ENCODE results near the gene PDHX.

Gene PDHX

DNA sequence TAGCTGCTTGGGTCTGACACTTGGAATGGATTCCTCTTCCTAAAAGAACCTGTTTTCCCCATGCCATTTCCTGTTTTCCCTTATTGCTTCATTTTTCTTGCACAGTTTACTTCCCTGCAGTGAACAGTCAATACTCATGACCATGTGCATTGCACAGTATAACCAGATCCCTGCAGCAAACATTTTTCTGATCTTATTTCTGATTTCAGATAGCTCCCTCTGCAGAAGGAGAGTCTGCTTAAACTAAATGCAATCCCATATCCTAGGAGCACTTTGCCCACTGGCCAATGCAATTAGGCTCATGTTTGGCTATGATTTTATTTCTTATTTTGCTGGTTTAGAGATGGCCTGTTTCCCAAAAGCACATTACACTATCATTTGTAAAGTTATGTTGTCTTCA, 125.8 kb downstream of the PDHX start:
- Histone ChIP-seq H3F3A (ENCODE audit: low read depth) (peaks cover 4% of the 10 kb centered on the region), H3K4me1 (ENCODE audit: insufficient read depth, low read length, poor library complexity, severe bottlenecking) (peaks cover 80% of the 10 kb centered on the region), H3K4me3 (ENCODE audit: low read length, poor library complexity, severe bottlenecking) (no peak overlapping the region), H3K36me3 (ENCODE audit: insufficient read depth, low read length) (no peaks in the 10 kb centered on the region), H4K20me1 (ENCODE audit: insufficient read depth, low read length, poor library complexity, severe bottlenecking) (no peaks in the 10 kb centered on the region), H3K27me3 (ENCODE audit: insufficient read depth, low read length, poor library complexity, severe bottlenecking) (no peaks in the 10 kb centered on the region), H3K9ac (ENCODE audit: low read depth, low read length, poor library complexity, severe bottlenecking) (no peak overlapping the region), H3K79me2 (ENCODE audit: insufficient read depth, low read length) (no peaks in the 10 kb centered on the region), H3K9me2 (replicated peaks; ENCODE audit: low read depth, low read length) (no peaks in the 10 kb centered on the region), H3K4me2 (ENCODE audit: low read depth, low read length, poor library complexity, severe bottlenecking) (no peak overlapping the region), H2AFZ (ENCODE audit: low read length) (no peak overlapping the region), H3K9me3 (ENCODE audit: insufficient read depth, low read depth, low read length) (no peaks in the 10 kb centered on the region)
- TF ChIP-seq, protein P1, sequence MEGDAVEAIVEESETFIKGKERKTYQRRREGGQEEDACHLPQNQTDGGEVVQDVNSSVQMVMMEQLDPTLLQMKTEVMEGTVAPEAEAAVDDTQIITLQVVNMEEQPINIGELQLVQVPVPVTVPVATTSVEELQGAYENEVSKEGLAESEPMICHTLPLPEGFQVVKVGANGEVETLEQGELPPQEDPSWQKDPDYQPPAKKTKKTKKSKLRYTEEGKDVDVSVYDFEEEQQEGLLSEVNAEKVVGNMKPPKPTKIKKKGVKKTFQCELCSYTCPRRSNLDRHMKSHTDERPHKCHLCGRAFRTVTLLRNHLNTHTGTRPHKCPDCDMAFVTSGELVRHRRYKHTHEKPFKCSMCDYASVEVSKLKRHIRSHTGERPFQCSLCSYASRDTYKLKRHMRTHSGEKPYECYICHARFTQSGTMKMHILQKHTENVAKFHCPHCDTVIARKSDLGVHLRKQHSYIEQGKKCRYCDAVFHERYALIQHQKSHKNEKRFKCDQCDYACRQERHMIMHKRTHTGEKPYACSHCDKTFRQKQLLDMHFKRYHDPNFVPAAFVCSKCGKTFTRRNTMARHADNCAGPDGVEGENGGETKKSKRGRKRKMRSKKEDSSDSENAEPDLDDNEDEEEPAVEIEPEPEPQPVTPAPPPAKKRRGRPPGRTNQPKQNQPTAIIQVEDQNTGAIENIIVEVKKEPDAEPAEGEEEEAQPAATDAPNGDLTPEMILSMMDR (conservative IDR thresholded peaks at IDR 0.05; ENCODE audit: low read length) = no peak
- no peak for TF ChIP-seq EZH2phosphoT487 (IDR thresholded peaks at IDR 0.05; ENCODE audit: borderline replicate concordance)

DNA sequence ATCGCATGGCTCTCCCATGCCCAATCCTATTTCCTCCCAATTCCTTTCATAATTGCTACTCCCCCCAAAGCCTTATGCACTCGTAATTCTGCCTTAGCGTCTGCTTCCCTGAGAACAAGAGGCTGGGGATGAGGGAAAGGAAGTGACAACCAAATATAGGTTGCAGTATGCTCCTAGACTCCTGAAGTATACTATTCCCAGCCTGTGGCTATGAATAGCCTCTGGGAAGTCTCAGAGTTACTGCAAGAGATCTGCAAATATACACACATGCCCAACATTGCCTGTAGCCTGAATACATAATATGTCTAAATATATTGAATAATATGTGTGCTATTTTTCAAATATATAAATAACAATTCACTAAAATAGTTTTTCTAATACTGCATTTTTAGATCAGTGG, 126.5 kb downstream of the PDHX start:
- no peak overlapping the region for H3K4me3 ChIP-seq (ENCODE audit: low read length, poor library complexity, severe bottlenecking)
- no peaks in the 10 kb centered on the region for H4K20me1 ChIP-seq (ENCODE audit: insufficient read depth, low read length, poor library complexity, severe bottlenecking)
- H3K9me2 ChIP-seq (replicated peaks; ENCODE audit: low read depth, low read length) = no peaks in the 10 kb centered on the region
- peaks cover 85% of the 10 kb centered on the region for H3K4me1 ChIP-seq (ENCODE audit: insufficient read depth, low read length, poor library complexity, severe bottlenecking)
- no peak overlapping the region for H3K4me2 ChIP-seq (ENCODE audit: low read depth, low read length, poor library complexity, severe bottlenecking)
- H3F3A ChIP-seq (ENCODE audit: low read depth) = peaks cover 4% of the 10 kb centered on the region
- H3K9ac ChIP-seq (ENCODE audit: low read depth, low read length, poor library complexity, severe bottlenecking) = no peak overlapping the region
- no peak overlapping the region for H2AFZ ChIP-seq (ENCODE audit: low read length)
- TF ChIP-seq, protein P1 (conservative IDR thresholded peaks at IDR 0.05; ENCODE audit: low read length) = no peak
- TF ChIP-seq EZH2phosphoT487 (IDR thresholded peaks at IDR 0.05; ENCODE audit: borderline replicate concordance) = no peak
- no peaks in the 10 kb centered on the region for H3K27me3 ChIP-seq (ENCODE audit: insufficient read depth, low read length, poor library complexity, severe bottlenecking)
- no peaks in the 10 kb centered on the region for H3K79me2 ChIP-seq (ENCODE audit: insufficient read depth, low read length)
- H3K36me3 ChIP-seq (ENCODE audit: insufficient read depth, low read length) = no peaks in the 10 kb centered on the region
- no peaks in the 10 kb centered on the region for H3K9me3 ChIP-seq (ENCODE audit: insufficient read depth, low read depth, low read length)

DNA sequence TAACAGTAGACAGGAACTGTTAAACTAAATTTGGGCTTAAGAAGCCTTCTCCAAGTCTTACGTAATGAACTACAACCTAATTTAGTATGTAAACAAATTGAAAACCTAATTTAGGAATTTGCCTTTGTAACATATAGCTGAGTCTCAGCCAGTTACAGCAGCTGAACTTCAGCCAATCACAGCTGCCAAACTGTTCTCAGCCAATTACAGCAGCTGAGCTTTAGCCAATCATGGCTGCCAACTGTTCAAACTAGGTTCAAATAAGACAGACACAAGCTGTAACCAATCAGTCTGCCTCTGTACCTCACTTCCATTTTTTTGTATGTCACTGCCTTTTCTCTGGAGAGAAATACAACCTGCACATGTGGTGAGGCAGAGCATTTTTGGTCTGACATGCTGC, 127.5 kb downstream of the PDHX start:
- Histone ChIP-seq H3K9me2 (replicated peaks; ENCODE audit: low read depth, low read length) (no peaks in the 10 kb centered on the region), H3K4me1 (ENCODE audit: insufficient read depth, low read length, poor library complexity, severe bottlenecking) (peaks cover 86% of the 10 kb centered on the region), H3K9me3 (ENCODE audit: insufficient read depth, low read depth, low read length) (no peaks in the 10 kb centered on the region), H3K36me3 (ENCODE audit: insufficient read depth, low read length) (no peaks in the 10 kb centered on the region), H3K27me3 (ENCODE audit: insufficient read depth, low read length, poor library complexity, severe bottlenecking) (no peaks in the 10 kb centered on the region), H3K79me2 (ENCODE audit: insufficient read depth, low read length) (no peaks in the 10 kb centered on the region), H4K20me1 (ENCODE audit: insufficient read depth, low read length, poor library complexity, severe bottlenecking) (no peaks in the 10 kb centered on the region), H3K4me2 (ENCODE audit: low read depth, low read length, poor library complexity, severe bottlenecking) (peak overlapping the region; percentile 74), H3K4me3 (ENCODE audit: low read length, poor library complexity, severe bottlenecking) (no peak overlapping the region), H3F3A (ENCODE audit: low read depth) (peaks cover 4% of the 10 kb centered on the region), H3K9ac (ENCODE audit: low read depth, low read length, poor library complexity, severe bottlenecking) (no peak overlapping the region), H2AFZ (ENCODE audit: low read length) (no peak overlapping the region)
- no peak for TF ChIP-seq EZH2phosphoT487 (IDR thresholded peaks at IDR 0.05; ENCODE audit: borderline replicate concordance)
- TF ChIP-seq, protein P1 (conservative IDR thresholded peaks at IDR 0.05; ENCODE audit: low read length) = no peak

All from Loucy (cell line).